Dedifferentiated amniotic fluid mesenchymal stem cell (primary cell): ENCODE data around the gene DPEP3.

Experiments
- DNase-seq: peaks from one replicate; pipeline ENCODE4 v3.0.0-alpha.2; 2016; ENCODE audit errors: extremely low spot score

DPEP3 gene

DNA sequence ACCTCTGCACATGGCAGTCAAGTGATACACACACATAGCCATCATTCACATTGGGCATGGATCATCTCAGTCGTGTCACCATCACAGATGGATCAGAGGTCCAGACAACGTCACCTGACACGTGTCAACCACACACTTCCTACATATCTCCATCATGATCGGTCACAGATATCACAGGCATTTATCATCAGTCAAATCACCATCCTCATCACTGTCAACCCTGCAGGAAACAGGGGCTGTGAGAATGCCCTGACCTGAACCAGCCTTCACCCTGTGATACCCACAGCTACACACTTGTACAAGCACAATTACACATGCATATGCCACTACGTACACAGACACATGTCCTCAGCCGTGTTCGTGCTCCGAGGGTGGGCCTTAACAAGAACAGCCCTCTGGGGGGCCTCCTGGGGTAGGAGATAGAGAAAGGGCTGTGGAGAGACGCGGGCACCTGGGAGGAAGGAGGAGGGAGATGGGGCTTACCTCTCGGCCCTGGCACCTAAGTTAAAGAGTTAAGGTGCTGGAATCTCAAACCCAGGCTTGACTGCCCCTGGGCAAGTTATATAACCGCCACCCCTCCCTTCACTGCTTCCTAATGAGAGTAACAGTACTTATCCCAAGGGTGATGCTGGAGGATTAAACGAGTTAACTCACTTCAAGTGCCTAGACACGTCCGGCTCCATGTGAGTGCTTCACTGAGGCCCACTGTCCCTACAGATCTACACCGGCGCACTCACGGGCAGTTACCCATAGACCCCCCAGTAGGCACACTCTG, 12.9 kb downstream of the DPEP3 start:
- no peak for DNase-seq

DNA sequence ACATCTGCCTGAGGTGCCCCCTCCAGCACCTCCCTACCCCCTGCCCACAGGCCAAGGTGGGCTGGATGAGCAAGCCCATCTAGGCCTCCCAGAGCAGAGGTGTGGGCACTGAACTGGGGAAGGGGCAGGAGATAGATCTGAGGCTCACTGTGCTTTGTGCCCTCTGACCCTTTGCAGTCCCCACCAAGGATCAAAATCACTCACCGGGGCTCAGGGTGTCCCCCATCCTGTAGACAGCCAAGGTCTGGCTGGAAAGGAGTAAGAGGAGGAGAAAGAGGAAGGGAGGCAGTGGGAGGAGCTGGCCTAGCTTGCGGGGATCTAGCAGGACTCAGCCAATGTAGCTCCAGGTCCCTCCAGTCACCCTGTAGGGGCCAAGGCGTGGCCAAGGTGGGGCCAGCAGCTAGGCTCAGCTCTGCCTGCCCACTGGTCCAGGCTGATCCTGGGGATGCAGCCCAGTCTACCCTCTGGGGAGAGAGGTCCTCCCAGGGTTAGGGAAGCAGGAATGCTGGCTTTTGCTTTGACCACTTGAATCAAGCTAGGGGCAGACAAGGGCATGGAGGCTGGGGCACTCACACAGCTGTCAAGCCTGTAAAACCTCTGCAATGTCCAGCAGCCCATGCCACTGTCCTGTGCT, 13.6 kb downstream of the DPEP3 start:
- DNase-seq = no peak

DNA sequence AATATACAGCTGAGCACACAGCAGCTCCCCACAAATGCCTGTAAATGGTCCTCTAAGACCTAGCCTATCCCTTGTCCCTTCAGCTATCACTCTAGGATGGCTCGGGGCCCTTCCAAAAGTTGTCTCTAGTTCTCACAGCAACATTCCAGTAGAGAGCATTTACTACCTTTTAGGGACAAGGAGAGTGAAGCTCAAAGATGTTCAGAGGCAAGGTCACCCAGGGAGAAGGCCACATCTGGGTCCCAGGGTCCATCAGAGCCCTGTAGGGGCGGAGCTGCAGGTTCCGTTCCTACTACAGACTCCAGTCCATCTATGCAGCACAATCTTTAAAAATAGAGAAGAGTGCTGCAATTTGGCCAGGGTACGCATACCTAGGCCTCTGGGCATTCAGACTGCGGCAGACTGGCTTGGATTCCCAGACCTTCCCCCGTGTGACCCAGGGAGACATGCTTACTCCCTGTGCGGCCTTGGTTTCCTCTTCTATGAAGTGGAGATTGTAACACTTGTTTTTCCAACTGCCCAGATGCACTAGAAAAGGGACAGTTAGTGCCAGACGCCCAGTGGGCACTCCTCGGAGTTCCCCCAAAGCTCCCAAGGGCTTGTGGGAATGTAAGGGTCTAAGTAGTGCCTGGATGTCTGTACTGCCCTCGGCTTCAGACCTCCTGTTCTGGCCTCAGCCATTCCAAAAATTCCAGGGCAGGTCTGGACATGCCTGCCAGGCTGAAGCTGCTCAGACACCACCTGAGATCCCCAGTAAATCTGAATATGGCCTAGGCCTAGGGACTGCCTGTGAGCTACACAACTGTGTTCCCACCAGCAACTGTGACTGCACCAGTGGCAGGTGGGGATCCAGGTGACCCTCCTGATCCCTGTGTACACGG, 14.4 kb downstream of the DPEP3 start:
- DNase-seq = no peak

DNA sequence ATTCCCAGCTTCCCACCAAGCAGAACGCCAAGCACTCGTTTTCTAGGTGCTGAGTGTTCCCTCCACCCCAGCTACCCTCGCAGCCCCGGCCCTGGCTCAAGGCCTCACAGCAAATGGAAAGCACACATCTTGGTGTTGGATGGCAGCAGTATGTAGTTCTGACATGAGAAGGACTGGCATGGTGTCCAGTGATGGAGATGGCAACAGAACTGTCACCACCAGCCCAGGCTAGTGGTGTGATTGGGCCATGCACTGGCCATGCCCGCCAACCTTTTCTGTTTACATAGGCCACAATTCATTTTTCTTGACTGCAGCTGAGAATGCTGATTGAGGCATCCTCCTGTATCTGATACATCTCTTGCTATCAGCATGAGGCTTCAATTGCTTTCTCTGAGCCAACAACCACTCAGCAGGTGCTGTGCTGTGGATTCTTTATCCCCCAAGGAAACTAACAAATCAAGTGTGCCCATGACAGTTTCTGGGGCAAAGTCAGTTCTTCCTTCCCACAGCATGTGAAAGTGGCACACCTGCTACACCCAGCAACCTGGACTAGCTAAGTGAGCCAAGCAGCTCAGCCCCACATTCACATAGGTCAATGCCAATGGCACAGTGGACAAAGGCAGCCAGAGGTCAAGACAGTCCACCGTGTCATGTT, 15.7 kb downstream of the DPEP3 start:
- DNase-seq = no peak

DNA sequence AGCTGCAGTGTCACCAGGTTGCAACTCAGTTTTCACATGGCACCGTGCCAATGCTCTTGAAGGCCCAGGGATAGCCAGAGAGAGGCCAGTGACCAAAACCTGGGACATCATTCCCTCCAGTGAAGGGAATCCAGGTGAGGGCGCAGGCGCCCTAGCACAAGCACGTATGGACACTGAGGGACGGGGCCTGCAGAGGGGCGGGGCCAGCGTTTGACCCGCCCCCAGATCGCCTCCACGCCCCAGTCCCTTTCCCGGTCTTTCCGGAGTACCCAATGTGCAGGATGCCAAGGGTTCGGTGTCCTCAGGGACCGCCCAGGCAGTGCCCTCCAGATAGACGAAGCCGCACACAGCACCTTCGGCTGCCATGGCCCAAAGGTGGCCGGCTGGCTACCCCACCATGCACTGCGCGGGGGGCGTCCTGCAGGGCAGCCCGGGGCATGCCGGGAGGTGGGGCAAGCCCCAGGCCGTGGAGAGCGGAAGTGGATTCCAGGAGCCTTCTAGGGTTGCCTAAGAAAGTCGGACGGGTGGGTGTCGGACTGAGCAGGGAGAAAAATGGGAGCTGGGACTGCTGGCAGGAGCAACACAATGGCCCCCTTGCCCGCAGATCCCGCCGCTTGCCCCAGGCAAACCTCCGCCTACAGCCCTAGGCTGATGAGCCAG, 16.5 kb downstream of the DPEP3 start:
- no peak for DNase-seq

DNA sequence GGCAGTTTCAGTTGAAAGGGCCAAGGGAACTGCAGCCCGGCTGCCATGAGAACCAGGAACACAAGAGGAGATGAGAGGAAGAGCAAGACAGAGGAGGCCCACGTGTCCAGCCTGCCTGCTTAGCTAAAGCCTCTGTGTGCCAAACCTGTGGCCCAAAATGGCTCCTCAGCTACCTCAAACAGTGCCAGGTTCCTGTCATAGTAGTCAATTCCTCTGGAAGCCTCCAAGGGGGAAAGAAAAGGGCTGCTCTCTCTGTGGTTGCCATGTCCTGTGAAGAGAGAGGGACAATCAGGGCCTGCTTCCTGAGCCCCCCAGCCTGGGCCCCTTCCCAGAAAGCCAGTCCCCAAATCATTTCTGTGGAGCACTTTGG, 17.0 kb downstream of the DPEP3 start:
- no peak for DNase-seq

DNA sequence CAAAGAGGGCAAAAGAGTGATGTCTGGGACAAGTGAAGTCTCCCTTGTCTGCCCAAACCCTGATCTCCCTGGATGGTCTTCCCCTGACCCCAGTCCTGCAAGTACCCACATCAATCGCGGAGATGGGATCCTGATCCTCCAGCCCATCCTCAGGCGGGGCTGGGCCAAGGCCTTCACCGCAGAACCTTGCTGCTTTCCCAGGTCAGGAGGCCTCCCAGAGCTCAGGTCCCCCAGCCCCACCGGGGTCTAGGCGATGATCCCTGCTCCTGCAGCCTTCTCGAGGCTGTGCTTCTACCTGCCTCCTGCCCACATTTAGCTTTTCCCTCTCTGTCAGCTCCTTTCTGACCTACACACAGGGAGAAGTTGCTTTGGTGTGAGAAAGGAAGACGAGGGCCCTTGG, 18.2 kb downstream of the DPEP3 start:
- no peak for DNase-seq

DNA sequence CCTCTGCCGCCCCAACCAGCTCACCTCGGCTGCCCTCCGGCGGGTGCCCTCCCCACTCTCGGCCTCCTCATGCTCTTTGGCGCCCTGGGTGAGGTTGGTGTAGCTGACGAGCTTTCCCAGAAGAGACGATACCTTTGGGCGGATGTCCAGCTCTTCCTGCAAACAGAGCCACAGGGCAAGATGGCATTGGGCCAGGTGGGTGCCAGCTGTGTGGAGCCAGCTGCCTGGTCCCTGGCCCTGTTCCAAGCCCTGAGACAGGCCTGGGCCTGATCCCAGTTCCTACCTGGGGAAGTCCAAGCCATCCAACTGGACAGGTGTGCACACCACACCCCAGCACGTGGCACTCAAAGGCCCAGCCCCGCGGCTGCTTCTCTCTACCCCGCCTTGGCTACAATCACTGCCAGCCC, 18.7 kb downstream of the DPEP3 start:
- DNase-seq = no peak

DNA sequence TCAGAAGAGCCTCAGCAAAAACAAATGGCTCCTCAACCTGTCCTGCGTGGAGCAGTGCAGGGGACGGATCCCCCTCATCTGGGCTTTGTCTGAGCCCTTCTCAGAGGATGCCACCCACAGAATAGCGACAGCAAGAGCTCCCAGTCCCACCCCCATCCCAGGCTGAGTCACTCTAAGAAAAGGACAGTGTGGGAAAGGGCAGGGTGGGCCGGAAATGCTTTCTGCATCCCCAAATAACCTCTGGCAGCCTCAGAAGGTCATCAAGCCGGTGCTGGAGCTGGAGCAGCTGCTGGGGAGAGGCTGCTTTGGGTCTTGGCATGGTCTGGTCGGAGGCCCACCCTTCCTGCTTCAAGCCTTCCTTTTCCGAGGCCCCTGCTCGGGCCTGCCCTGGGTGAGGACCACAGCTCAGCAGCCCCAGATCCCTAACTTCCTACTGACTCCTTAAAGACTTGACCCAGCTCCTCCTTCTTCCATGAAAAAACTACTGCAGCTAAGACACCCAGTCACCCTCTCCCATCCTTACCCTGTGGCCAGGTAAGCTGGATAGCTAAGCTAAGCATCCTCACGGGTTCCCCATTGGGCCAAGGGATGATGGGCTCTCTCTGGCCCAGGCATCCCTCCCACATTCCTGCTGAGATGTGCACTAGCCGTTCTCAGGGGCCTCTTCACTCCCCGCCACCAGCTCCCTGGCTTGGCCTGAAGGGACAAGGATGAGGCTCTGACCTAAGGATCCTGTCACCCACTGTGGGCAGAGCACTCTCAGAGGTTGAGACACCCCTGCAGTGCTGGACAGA, 20.6 kb downstream of the DPEP3 start:
- DNase-seq = peak; percentile 31

DNA sequence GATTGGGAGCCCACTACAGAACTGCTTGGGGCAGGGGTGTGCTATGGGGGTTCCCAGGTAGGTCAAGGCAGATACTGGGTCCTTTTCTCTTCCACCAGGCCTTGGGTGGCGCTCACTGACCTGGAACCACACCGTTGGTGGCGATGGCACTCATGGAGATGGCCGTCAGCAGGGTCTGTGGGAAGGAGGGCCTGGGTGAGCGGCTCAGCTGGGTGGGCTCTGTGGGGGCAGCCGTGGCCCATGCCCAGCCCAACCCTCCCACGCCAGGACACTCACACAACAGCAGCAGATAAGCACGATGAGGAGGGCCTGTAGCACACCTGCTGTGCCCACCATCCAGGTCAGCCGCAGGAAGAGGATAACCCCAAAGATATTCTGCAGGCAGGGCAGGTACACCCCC, 22.7 kb downstream of the DPEP3 start:
- DNase-seq = no peak

DNA sequence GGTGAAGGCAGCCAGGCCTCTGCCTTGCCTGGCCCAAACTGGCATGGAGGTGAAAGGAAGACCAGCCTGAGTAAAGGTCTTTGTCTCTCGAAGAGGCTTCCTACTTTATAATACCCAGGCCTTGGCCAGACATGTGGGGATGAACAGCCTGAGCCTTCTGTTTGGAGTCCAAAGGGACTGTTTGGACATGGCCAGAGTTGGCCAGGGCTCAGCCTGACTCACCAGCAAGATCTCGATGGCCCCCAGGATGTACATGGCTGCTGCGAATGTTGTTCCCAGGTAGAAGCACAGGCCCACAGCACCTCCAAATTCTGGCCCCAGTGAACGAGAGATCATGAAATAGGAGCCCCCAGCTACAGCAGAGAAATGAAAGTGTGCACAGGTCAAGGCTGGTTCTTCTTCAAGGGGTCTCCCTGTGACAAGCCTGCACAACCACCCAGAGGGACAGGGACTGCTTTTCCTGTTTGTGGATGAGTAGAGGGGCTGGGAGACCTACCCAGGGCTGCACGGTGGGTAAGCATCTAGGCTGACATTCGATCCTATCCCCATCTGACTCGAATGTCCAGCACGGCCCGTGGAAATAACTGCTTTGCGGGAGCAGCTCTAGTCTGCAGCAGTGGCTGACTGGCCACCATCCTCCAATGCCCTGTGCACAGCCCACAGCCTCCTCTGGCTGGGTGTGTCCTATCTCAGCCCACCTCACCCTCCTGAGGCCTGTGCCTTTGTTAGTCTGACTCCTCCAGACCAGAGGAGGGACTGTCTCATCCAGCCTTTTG, 25.7 kb downstream of the DPEP3 start:
- DNase-seq = no peak

DNA sequence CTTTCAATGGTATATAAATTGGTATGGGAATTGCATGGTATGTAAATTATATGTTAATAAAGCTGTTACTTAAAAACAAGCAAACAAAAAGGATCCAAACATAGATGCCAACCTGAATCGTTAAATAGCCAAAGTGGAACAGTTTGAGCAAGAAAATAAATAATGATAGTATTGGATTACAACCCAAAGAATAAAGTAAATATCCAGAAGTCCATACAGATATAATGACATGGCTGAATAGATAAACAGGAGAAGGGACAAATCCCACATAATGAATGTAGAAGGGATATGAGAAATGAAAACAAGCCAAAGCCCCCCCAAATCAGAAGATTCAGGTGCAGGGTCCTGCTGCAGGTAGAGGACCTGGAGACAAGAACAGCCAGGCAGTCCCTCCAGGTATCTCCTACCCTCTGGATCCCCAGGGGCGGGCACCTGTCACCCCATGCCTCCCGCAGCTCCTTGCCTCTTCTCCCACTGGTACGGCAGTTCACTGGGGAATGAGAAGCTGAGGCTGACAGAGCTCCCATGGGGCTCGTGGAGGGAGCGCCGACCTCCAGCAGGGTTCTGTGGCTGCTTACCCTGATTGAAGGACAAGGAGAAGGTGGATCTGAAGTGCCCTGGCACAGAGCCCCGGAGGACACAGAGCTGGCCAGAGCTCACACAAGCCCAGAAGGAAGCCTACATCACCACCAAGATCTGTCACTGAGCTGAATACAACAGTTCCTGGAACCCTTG, 26.5 kb downstream of the DPEP3 start:
- no peak for DNase-seq

DNA sequence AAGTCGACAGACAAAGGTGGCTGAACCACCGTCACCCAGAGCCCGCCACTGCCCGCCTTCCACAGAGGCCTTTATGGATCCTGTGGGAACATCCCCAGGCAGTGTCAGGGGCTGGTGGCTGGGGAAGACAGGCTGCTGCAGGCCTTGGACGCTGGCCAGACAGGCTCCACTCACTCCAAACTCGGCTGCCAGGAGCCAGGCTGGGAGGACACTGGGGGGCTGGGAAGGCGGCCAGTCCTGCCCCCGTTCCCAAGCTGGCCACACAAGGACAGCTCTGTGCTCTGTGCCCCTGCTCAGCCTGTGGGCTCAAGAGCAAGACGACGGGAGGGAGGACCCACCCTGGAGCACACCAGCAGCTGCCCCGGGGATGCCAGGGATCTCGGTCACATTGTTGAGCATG, 28.8 kb downstream of the DPEP3 start:
- DNase-seq = no peak

DNA sequence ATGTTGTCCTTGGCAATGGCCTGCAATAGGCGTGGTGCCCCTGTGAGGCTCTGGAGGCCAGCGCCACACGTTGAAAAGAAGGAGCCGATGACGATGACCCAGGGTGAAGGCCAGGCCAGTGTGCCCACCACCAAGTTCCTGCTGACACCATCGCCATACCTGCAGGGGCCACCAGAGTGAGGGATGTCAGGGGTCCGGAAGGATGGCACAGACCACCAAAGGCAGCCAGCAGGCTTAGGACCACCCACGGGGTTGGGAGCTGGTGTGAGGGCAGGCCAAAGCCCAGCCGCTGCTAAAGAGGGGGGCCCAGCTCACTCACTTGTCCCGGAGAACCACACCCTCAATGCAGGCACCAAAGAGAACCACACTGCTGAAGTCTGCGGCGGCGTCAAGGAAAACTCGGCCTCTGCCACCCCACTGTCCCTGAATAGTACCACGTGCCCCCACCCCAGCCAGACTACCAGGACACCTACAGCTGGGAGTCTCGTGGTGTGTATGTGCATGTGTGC, 29.9 kb downstream of the DPEP3 start:
- DNase-seq = no peak

DNA sequence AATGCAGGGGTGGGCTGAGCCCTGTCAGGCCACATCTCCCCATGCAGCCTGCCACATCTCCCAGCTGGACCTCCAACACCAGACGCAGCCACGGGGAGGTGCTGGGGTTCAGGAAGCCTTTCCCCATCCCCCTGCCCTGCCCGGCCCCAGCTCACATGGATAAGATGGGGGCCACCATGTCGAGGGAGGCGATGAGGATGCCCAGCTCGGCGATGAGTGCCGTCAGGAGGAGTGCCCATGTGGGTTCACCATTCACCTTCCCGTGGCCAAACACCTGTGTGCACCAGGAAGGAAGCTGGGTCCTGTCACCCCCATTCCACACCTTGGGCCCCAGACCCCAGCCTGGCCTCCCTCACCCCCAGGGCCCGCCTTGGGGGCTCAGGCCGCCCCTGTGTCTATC, 30.7 kb downstream of the DPEP3 start:
- DNase-seq = no peak

DNA sequence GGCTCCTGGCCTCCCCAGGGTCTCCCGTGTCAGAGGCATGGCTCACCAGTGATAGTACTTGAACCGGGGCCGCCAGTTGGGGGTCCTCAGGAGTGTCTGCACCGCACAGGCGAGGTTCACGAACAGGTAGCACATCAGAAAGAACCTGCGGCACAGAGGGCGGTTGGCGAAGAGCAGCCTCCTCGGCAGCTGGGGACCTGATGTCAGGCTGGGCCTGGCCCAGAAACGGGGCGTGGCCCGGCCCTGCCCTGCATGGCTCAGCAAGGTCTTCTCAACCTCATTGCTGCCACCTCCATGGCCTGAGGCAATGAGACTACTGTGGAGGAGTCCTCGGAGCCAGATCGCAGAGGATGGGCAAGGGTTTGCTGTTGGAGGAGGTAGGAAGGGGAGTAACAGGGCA, 32.3 kb downstream of the DPEP3 start:
- no peak for DNase-seq

DNA sequence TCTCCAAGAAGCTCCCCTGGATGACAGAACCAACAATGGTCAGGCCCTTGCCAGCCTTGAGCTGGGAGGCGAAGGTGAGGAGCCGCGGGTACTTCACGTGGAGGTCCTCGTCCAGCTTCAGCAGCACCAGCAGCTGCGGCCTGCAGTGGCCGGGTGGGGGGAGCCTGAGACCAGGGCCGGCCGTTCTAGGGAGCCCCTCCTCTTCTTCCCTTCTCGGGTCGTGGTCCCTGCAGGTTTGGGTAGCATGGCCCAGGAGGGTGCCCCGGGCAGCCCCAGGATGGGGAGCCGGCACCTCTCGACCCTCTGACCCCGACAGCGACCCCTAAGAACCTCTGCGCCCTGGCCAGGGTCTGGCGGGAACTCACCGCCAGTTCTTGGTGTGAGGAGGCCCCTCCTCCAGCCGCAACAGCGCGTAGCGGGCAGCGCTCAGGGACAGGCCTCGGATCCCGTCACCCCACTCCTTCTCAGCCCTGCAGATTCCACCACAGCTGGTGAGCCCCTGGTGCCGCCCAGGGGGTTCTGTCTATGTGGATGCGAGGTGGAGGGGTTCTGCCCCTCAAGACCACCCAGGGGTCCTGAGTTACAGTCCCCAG, 33.2 kb downstream of the DPEP3 start:
- no peak for DNase-seq

DNA sequence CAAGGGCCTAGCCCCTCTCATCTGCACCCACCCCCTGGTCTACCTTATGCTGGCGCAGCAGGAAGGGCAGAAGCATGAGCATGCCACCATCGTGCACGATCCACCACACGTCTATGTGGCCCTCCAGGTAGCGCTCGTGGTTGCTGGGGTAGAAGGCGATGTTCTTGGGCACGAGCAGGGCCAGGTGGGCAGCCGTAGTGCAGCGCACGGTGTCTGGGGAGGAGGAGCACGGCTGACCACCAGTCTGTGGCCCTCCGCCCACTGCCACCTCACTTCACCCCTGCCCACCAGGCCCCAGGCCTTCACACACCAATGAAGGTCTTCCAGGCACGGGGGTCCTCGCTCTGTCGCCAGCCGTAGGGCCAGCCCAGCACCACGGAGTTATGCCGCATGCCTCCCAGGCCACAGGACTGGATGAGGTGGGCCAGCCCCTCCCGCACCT, 34.1 kb downstream of the DPEP3 start:
- DNase-seq = no peak
